Stimulated activated CD4-positive, alpha-beta T cell treated with anti-CD3 and anti-CD28 coated beads, Interleukin-4, amount 100 ng/mL, for 24 hours (primary cell): ENCODE measurements around the gene CD74.
A peak's percentile ranks its signal among the peaks of the same experiment; 100 is the strongest.

Source experiments
- DNase-seq: peaks from one replicate; pipeline ENCODE4 v3.0.0-alpha.2; 2020

The CD74 gene

DNA sequence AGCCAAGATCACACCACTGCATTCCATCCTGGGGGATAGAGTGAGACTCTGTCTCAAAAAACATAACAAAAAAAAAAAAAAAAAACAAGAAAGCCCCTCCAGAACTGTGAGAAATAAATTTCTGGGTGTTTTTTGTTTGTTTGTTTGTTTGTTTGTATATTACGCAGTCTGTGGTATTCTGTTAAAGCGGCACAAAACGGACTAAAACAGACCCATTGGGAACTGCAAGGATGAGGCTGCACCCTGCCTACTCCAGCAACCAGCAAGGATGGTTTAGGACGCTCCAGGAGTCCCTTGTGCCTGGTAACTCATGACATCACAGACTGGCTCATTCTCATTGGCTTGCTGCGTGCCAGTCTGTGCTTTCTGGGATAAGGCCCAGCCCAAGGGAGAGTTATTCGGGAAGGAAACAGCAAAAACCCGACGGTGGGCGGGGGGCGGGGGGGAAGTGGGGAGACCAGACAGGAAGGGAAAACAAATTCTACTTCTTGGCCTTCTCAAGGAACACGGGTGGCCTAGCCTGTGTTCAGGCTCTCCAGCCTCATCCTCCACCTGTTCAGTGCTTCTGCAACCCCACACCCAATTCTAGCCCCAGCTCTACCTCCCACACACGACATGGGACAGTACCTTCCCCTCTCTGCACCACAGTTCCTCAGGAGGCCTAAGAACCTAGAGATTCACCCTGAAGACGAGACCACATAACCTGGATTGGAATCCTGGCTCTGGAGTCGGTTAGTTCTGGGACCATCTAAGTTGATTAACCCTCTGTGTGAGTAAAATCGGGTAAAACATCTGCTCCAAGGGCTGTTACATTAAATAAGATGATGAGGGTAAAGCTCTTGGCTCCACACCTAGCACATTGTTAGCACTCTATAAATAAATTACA is 2.8 kb downstream of the CD74 start:
- peak; percentile 58 for DNase-seq

DNA sequence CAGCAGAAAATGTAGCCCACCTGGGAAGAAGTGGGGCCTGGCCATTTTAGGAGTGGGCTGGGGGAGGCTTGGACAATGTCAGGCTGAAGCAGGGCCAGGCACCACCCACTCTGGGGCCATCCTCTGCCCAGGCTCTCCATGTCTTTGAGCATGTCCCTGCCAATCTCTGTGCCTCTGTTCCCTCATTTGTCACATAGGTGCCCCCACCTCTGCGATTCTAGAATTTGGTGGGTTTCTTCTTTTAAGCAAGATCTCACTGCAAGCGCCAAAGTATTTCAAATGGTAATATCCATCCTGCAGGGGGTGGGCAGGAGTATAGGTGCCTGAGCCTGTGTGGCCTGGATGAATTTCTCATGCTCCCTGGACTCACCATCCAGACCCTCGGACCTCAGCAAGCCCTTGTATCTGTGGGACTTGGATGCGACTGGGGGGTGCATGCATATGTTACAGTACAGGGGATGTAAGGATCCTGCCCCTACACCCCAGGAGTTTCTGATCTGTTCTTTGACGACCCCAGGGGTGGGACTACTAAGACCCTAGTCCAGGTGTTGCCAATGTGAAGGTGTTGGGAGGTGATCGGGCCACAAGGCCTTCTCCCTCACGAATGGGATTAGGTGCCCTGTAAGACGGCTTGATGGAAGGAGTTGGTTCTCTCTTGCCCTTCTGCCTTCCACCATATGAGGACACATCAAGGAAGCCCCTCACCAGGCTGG is 4.3 kb downstream of the CD74 start:
- DNase-seq, result no peak

- no peak for DNase-seq
Measured at GRCh38 chr5:150407096-150407720, 5.5 kb downstream of the CD74 start.

DNA sequence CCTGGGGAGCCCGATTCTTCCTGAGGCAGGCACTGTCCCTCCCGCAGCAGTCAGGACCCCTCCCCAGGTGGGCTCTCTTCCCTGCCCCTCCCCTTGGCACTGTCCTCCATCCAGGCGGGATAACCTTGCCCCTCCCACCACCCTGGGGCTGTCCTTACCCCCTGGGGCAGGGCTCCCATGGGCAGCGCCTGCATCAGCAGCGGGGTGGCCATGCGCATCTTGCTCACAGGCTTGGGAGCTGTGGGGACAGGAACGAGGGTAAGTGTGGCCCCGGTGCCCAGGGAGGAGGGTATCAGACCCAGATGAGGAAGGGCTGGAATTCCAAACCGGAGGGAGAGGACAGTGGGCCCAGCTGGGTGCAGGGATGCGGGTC is 6.0 kb downstream of the CD74 start:
- no peak for DNase-seq

DNA sequence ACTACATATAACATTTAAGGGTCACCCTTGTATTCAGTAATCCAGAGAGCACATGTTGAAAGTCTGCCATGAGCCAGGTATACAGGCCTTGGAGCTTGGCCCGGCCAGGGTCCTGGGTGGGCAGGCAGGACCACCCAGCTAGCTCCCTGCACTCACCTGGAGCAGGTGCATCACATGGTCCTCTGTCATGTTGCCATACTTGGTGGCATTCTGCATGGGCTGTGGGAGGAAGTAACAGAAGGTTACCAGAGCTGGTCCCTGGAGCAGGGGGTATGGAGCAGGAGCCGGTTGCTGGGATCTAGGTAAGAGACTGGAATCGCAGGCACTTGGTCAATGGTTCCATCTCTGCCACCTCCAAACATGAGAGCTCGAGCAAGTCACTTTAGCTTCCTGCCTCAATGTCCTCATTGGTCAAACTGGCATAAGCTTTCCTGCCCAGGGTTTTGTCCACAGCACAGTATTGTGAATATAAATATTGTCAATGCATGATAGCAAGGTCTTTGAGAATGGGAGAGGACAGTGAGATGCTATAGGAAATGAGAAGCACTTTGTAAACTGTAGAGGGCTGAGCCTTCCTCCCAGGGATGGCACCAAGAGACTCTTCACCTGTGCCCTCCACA is 6.5 kb downstream of the CD74 start:
- no peak for DNase-seq

- DNase-seq, result no peak
Measured at GRCh38 chr5:150404941-150405816, 7.5 kb downstream of the CD74 start.

- no peak for DNase-seq
Measured at GRCh38 chr5:150404535-150404934, 8.2 kb downstream of the CD74 start.

GRCh38 chr5:150404121-150404520 is 8.6 kb downstream of the CD74 start:
- no peak for DNase-seq

- DNase-seq, result no peak
Measured at GRCh38 chr5:150402901-150403342, 9.8 kb downstream of the CD74 start.

- no peak for DNase-seq
Measured at GRCh38 chr5:150402229-150402773, 10.4 kb downstream of the CD74 start.

DNA sequence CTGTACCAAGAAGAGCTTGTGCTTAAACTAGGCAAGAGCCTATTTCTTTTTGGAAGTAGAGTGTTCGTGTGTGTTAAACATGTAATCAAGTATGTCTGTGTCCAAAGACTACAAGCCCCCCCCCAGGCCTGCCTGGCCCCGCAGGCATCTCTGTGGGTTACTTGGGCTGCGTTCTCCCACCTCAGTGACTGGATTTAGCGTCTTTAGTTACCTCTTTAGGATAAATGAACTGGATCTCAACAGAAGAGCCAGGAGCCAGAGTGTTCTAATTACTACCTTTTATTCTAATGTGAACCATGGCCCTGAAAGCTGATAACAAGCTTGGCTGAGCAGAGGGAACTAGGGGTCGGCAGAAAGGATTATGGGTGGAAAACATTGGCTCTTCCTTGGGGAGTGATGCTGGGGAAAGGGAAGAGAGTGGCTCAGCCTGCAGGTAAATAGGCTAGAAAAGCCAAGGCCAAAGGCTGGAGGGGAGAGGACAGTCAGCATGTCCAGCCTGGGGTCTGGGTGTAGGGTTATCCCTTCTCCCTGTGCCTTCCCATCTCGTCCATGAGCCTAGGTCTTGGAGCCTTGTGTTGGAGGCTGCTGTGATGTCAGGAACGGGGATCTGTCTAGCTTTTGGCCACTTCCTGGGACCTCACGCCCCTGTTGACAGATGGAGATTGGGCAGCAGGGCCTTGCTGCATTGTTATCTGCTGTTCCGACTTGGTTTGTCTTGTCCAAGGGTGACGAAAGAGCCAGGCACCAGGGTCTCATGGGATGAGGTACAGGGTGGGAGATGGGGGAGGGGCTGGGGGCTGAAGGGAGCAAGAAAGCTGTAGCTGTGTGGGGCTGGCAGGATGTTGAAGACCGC is 11.1 kb downstream of the CD74 start:
- no peak for DNase-seq

DNA sequence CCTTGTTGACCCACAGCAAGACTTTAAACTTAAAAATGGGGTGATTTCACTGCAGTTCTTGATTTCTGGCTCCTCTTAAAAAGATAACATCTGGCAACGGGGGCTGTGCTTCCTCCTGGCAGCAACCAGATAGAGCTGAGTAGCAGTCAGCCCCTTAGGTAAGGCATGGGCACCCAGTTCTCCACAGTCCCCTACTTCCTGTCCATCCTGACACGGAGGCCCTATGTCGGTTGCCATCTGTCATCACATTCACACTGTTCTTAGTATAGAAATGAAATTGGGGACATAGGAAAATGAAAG is 11.7 kb downstream of the CD74 start:
- no peak for DNase-seq

- DNase-seq, result no peak
Measured at GRCh38 chr5:150400316-150401075, 12.2 kb downstream of the CD74 start.

GRCh38 chr5:150399524-150400211 is 13.0 kb downstream of the CD74 start:
- no peak for DNase-seq

DNA sequence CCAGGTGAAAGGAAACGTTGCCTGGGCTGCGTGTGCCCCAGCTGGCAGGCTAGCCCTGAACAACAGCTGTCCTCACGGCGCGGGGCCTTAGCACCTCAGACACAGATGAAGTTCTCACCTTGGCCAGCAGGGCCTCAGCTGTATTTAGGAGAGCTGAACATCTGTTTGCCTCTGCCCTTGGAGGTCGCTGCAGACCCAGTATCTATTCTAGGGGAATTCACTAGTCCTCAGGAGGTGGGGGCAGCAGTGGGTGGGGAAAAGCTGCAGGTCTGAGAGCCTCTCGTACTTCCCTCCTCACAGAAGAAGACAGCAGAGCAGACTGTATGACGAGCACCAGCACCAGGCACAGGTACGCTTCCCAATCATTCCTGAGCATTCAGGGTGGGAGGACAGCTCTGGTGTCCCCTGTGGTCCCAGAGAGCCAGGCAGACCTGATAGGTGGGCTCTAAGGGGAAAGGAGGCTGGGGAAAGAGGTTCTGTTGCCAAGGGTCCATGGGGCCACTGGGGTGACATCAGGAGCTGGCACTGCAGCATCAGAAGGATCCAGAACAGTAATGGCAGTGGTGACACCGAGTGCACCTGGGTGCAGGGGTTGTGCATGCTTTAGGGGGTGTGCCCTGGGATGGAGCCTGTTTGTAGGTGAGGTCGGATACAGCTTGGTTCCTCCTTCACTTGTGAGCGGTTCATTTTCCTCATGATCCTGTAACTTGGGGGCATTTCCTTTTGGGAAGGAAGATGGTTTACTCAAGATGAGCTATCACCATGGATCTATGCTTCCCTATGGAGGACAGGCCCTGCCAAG is 13.8 kb downstream of the CD74 start:
- peak; percentile 17 for DNase-seq

GRCh38 chr5:150397782-150398721 is 14.7 kb downstream of the CD74 start:
- no peak for DNase-seq

GRCh38 chr5:150397146-150397781 is 15.4 kb downstream of the CD74 start:
- no peak for DNase-seq
